ENCODE results near the gene ACCSL.

Gene ACCSL

GRCh38 chr11:44029977-44030911 is 17.5 kb upstream of the ACCSL start:
- Mint-ChIP-seq H3K27ac (peak overlapping the region; percentile 86 to 96 (median 91)), H3K4me3 (peak overlapping the region in 1 of 3 experiments; percentile 48), H3K9me3 (peaks cover 13% of the 10 kb centered on the region)

DNA sequence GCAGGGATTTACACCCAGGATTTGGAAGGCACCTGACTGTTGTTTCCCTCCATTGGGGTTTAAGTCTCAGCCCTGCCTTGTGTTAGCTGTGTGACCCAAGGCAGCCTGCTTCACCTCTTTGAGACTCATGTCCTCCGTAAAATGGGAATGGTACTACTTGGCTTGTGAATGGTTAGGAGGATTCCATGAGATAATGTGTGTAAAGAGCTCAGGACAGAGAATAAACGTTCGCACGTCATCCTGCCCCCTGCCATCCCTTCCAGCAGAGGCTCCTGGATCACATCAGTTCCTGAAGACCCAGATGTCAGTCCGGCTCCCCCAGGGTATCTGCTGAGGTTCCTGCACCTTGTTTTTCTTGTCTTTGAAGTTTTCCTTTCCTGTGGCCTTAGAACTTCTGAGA is 16.8 kb upstream of the ACCSL start:
- H3K4me1 Mint-ChIP-seq = peaks cover 39% of the 10 kb centered on the region
- peak overlapping the region in 1 of 3 experiments; percentile 48 for H3K4me3 Mint-ChIP-seq
- H3K27ac Mint-ChIP-seq = peak overlapping the region; percentile 86 to 96 (median 91)
- peaks cover 12% of the 10 kb centered on the region for H3K27me3 Mint-ChIP-seq (ENCODE audit: low read depth)
- no peaks in the 10 kb centered on the region for H3K36me3 Mint-ChIP-seq (ENCODE audit: low read depth)
- TF ChIP-seq, protein P1, sequence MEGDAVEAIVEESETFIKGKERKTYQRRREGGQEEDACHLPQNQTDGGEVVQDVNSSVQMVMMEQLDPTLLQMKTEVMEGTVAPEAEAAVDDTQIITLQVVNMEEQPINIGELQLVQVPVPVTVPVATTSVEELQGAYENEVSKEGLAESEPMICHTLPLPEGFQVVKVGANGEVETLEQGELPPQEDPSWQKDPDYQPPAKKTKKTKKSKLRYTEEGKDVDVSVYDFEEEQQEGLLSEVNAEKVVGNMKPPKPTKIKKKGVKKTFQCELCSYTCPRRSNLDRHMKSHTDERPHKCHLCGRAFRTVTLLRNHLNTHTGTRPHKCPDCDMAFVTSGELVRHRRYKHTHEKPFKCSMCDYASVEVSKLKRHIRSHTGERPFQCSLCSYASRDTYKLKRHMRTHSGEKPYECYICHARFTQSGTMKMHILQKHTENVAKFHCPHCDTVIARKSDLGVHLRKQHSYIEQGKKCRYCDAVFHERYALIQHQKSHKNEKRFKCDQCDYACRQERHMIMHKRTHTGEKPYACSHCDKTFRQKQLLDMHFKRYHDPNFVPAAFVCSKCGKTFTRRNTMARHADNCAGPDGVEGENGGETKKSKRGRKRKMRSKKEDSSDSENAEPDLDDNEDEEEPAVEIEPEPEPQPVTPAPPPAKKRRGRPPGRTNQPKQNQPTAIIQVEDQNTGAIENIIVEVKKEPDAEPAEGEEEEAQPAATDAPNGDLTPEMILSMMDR (IDR thresholded peaks at IDR 0.05; ENCODE audit: unreplicated experiment in 3 of 3) = no peak
- H3K9me3 Mint-ChIP-seq = peaks cover 11% of the 10 kb centered on the region

More at GRCh38 chr11:44029977-44030911, 17.5 kb upstream of the ACCSL start:
- H3K4me1 Mint-ChIP-seq = peaks cover 39% of the 10 kb centered on the region
- H3K27me3 Mint-ChIP-seq (ENCODE audit: low read depth) = peaks cover 12% of the 10 kb centered on the region
- TF ChIP-seq, protein P1 (IDR thresholded peaks at IDR 0.05; ENCODE audit: unreplicated experiment in 3 of 3) = no peak
- H3K36me3 Mint-ChIP-seq (ENCODE audit: low read depth) = no peaks in the 10 kb centered on the region

- Mint-ChIP-seq H3K9me3 (peaks cover 7% of the 10 kb centered on the region), H3K4me1 (peaks cover 39% of the 10 kb centered on the region), H3K27ac (peak overlapping the region in 2 of 3 experiments; percentile 25 to 96), H3K27me3 (ENCODE audit: low read depth) (peaks cover 12% of the 10 kb centered on the region), H3K4me3 (no peak overlapping the region), H3K36me3 (ENCODE audit: low read depth) (no peaks in the 10 kb centered on the region)
- TF ChIP-seq, protein P1 (IDR thresholded peaks at IDR 0.05; ENCODE audit: unreplicated experiment in 3 of 3) = no peak
Measured at GRCh38 chr11:44031549-44031948, 16.2 kb upstream of the ACCSL start.

GRCh38 chr11:44032299-44033085 is 15.3 kb upstream of the ACCSL start:
- H3K4me3 Mint-ChIP-seq = no peak overlapping the region

GRCh38 chr11:44033411-44033850 is 14.3 kb upstream of the ACCSL start:
- Mint-ChIP-seq H3K9me3 (no peaks in the 10 kb centered on the region), H3K4me3 (no peak overlapping the region), H3K27ac (peak overlapping the region in 1 of 3 experiments; percentile 96), H3K4me1 (peaks cover 45% of the 10 kb centered on the region), H3K36me3 (ENCODE audit: low read depth) (no peaks in the 10 kb centered on the region), H3K27me3 (ENCODE audit: low read depth) (peaks cover 24% of the 10 kb centered on the region)
- TF ChIP-seq, protein P1 (IDR thresholded peaks at IDR 0.05; ENCODE audit: unreplicated experiment in 3 of 3) = no peak

More at GRCh38 chr11:44032299-44033085, 15.3 kb upstream of the ACCSL start:
- TF ChIP-seq, protein P1 (IDR thresholded peaks at IDR 0.05; ENCODE audit: unreplicated experiment in 3 of 3) = no peak
- H3K27me3 Mint-ChIP-seq (ENCODE audit: low read depth) = peaks cover 17% of the 10 kb centered on the region
- no peaks in the 10 kb centered on the region for H3K36me3 Mint-ChIP-seq (ENCODE audit: low read depth)
- H3K27ac Mint-ChIP-seq = peak overlapping the region in 2 of 3 experiments; percentile 32 to 96
- peaks cover 44% of the 10 kb centered on the region for H3K4me1 Mint-ChIP-seq
- H3K9me3 Mint-ChIP-seq = no peaks in the 10 kb centered on the region
